ACHN (cell line): ENCODE measurements around the gene ELAVL2.
"Not testable (repeated sequence)": the region's sequence is repeated elsewhere in the genome, so short reads cannot be mapped to it uniquely, and the experiment has no call there.

Experiments used
- DNase-seq: peaks from one replicate; pipeline ENCODE4 v3.0.0-alpha.2; 2015
- in situ Hi-C: cut with HindIII; loops from 2 replicates; pipeline ENCODE4 v1.10.0; 2017; ENCODE audit warnings: low sequenced_read_pairs, low pct_ligation_motif_present, low pct_unique_long_range_greater_than_20kb

The ELAVL2 gene

DNA sequence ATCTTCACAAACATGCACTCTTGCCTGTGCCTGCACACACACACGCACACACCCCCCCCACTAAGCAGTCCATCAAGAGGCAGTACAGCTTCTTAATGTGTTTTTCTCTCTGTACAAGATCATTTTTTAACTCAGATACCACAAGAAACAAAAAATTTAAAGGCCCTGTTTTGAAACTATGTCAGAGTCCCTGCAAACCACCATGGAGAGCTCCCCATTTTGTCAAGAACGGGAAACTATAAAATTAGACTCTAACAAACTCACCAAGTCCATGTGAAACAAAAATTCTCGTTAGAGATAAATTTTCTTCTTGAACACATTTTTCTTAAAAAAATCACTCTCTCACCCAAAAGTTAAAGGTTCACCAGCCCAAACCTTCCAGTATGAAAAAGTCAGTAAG, 86.3 kb downstream of the ELAVL2 start:
- no peak for DNase-seq
- in situ Hi-C loops, result no loop called here

DNA sequence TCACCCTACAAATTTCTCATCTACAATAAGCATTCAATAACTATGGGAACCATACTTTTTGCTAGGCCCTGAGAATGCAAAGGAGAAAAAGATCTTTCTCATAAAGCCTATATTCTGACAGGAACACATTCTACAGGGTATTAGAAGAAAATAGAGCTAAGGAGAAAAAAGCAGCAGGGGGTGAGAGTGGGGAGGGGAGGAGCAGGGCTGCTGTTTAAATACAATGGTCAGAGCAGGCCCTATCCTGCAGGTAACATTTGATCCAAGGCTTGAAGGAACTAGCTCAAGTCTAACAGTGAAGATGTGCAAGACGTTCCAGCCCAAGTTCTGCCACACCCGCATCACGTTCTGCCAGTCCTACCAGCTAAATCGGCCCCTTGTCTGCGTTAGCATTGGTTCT, 89.7 kb downstream of the ELAVL2 start:
- no peak for DNase-seq
- in situ Hi-C loops, result no loop called here

DNA sequence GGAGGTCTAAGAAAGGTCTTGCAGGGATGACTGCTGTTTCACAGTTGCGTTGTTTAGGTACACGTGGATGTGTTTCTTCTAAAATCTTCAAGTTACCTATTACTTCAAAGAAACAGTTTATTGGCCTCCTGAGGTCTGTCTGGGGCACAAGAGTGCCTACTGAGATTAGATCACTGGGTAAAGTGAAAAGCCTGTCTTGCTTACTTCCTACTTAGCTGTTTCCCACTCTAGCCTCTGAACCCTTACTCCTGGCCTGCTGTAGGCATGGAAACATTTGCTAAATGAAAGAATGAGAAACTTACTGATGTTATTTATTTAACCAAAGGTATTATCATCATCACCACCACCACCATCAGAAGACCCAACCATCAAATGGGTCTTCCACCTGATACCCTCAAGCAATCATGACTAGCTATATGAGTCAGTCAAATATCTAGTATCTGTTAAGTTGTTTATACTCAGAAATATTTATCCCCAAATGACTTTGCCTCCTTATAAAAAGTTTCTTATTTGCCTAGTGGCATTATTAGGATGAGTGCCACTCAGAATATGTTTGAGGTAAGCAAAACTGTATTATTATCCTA, 92.5 kb downstream of the ELAVL2 start:
- in situ Hi-C loops, result no loop called here
- no peak for DNase-seq

DNA sequence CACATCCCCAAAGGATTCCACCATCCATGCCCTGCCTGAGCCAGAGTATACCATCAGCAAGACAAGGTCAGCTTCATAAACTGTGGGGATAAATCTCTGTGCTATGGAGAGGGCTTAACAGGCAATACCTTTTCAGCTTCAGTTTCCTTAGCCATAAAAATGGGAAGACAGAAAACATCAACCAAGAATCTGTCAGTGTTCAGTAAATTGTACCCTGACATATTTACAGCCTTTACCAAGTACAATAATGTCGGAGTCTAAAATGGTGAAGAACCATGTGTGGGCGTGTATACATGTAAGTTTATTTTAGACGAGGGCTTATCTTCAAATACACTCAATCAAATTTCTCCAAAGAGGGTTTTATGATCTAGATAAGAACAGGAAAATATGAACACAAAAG, 94.7 kb downstream of the ELAVL2 start:
- in situ Hi-C loops, result no loop called here
- no peak for DNase-seq

DNA sequence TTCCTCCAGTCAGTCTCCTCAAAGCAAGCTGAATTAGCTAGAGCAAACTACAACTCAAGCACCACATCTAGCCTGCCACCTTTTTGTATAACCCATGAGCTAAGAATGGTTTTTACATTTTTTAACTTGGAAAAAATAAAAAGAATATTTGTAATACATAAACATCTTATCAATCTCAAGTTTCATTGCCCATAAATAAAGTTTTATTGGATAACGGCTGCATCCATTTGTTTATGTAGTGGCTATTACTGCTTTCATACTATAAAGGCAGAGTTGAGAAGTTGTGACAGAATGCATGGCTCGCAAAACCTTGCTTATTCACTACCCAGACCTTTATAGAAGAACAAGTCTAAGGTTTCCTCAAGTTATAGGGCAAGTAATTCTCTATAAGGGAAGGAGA, 95.7 kb downstream of the ELAVL2 start:
- no peak for DNase-seq
- in situ Hi-C loops, result no loop called here

DNA sequence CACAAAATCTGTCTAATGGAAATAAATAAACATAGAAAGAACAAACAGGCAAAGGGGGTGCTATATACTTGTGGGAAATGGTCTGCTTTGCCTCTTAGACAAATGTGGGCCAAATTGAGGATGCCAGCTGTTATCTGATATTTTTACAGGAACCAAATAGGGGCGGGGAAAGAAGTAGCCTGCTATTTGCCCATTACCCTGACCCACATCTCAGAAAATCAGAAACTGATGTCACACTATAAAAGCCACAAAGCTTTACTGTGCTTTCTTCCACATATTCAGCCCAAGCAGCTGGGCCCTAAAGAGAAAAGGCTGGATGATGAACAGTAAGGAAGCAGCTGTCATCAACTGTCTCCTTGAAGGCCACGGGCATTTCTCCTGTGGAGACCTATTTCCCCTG, 97.3 kb downstream of the ELAVL2 start:
- DNase-seq, result no peak
- in situ Hi-C loops, result no loop called here

DNA sequence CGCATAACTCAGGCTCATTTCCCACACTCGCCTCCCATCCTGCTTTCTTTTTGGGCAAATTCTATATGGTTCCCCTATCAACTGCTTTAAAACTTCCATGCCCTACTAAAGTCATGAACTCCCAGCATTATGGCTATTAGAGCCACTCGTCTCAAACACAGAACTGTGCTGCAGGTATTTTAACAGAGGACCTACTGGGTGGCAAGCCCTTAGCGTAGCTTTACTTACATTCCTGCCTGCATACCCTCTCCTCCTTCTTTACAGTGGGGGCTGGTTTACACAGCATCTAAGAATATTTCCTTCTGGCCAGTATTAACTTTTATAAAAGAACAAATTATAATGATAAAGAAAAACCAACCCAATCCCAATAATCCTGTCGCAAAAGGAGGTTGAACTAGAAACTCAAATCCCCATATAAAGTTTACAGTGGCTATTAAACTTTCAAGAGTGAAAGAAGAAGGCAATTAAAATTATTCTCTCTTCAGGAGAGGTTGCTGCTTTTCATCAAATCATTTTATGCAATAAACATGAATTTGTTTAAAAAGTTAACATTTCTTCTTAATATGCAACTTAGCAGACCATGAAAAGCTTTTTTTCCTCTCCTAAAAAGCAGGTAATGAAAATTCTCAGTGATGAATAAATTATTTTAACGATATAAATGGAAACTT, 100.6 kb downstream of the ELAVL2 start:
- no peak for DNase-seq
- in situ Hi-C loops, result no loop called here

DNA sequence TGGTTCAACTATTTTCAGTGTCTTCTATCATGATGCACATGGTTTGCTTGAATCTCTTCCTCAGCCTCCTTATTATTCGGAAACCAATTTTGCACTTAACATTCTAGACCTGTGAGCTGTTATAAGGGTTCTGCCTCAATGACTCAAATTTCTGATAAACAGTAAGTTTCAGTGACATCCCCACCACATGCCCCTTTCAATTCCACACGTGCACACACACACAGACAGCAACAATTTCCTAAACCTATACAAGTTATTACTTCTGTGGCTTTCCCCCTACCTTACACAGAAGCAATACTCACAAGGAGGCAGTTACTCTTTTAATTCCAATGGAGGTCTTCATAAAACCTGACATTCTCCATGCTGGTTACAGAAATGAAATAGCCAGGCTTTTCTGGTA, 102.4 kb downstream of the ELAVL2 start:
- in situ Hi-C loops, result no loop called here
- DNase-seq, result no peak

DNA sequence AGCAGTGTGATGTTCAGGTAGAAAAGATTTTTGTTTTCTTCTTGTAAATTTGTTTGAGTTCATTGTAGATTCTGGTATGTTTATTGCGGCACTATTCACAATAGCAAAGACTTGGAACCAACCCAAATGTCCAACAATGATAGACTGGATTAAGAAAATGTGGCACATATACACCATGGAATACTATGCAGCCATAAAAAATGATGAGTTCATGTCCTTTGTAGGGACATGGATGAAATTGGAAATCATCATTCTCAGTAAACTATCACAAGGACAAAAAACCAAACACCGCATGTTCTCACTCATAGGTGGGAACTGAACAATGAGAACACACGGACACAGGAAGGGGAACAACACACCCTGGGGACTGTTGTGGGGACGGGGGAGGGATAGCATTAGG, 103.0 kb downstream of the ELAVL2 start:
- DNase-seq, in situ Hi-C loops: not testable (repeated sequence)

DNA sequence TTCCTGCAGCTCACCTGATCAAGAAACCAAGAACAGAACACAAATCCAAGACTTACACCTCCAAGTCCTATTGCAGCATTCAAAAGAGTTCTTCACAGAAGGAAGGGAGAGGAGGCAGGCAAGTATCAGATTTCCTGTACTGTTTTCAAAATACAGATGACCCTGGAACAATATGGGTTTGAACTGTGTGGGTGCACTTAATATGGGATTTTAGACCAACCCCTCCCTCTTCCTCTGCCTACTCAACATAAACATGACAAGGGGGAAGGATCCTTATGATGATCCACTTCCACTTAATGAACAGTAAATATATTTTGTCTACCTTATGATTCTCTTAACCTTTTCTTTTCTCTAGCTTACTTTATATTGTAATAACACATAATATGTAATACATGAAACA, 104.6 kb downstream of the ELAVL2 start:
- in situ Hi-C loops, result no loop called here
- no peak for DNase-seq

DNA sequence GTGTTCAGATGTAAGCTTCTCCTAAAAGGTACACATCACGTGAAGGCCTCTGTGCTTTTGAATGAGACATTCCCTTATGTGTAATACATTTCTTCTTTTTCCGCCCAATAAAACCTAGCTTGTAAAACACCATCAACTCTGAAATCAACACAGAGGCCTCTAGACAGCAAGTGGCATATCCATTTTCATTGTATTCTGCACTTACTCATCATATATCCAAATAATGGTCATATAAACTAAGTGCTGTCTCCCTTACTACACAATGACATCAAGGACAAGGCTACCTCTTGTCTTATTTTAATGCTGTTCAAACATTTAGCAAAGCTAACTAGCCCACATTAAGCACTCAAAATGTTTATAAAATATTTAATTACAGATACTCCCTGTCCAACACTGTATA, 108.5 kb downstream of the ELAVL2 start:
- in situ Hi-C loops, result no loop called here
- no peak for DNase-seq

DNA sequence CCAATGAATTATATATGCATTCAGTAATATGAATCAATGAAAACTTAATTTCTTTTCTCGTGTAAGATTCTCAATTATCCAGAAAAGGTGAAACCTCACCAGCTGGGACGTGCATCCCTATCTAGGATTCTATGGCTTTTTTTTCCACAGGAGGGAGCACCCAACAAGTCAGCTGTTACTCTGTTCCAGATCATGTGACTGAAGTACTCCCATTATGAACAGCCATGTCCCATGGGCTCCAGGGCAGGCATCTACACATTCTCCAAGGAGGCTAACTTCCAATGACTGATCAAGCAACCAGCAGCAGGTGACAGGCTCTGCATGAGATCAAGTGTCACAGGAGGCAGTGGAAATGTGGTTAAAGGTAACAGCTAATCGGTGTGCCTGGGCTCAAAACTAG, 118.8 kb downstream of the ELAVL2 start:
- in situ Hi-C loops, result no loop called here
- no peak for DNase-seq

DNA sequence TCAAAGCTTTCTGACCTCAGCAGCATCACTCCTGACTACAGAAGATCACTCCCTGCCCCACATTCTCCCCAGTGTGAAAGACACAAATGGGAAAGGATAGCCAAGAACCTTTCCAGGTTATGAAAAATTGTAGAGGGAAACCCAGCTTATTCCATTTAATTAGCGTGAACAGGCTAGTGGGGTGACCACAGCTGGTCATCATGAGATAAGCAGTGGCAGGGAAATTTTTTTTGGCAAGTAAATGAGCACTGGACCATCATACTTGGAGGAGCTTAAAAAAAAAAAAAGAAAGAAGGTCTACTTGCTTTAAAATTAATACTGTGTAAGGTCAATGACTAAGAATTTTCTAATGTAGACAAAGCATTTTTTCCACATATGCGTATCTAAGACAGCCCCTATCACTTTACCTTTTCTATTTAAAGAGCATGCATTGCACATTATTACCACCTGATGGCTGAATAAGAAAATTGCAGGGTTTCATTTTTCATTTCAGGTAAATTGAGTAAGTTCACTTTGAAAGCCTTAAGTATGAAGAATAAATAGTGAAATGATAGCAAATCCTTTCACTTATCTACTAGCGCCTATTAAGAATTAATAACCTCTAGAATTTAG, 123.6 kb downstream of the ELAVL2 start:
- no peak for DNase-seq
- in situ Hi-C loops, result no loop called here

DNA sequence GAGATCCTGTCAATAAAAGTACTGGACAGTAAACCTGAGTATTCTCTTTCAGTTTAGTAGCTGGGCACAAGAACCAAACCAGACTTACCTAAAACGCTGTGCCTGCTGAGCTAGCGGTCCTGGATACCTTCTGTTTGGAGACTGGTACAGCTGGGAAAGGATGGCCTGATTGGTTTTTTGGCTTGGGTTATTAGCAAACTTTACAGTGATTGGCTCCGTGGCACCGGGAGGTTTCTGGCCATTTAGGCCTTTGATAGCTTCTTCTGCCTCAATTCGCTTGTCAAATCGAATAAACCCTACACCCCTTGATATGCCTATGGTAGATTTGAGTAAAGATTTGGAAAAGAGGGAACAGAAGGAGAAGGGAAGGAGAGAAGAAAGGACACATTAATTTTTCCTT, 124.7 kb downstream of the ELAVL2 start:
- in situ Hi-C loops, result no loop called here
- DNase-seq, result no peak

DNA sequence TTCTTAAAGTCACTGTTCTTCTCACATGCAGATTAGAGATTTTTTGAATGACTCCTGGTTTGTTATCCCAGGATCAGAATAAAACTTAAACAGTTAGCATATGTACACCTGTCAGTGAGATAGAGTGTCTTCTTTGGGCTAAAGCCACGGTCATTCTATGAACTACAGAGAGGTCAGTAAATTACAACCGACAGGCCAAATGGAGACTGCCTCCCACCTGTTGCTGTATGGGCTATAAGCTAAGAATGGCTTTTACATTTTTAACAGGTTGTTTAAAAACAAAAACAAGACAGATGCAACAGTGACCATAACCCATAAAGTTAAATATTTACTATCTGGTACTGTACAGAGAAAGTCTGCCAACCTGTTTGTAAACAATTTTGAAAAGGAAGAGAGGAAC, 125.7 kb downstream of the ELAVL2 start:
- DNase-seq, result no peak
- in situ Hi-C loops, result no loop called here

DNA sequence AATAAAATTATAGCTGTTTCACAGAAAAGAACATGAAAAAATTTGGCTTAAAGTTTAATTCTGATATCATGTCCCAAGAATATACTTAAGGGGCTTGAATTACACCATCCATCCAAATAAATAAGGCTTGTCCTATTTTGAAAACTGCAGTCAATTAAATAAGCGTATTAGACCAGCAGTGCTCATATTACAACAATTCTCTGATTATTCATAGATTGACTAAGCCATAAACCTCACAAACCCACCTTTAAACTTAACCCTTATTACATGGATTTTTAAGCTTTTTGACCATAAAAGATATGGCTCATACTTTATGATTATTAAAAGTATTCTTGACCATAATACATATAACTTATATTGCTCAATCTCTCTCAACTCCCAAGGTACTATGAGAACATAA, 127.9 kb downstream of the ELAVL2 start:
- no peak for DNase-seq
- in situ Hi-C loops, result no loop called here

DNA sequence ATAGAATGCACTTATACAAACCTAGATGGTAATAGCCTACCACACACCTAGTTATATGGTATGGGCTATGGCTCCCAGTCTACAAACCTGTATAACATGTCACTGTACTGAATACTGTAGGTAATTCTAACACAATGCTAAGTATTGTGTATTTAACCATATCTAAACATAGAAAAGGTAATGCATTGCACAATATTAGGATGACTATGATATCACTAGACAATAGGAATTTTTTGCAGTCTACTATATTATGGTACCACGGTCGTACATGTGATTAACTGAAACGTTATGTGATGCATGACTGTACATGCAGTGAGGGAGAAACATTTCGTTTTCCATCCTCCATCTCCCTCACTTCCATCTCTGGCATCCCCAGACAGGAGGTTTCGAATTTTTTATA, 130.5 kb downstream of the ELAVL2 start:
- in situ Hi-C loops, result no loop called here
- DNase-seq, result no peak

DNA sequence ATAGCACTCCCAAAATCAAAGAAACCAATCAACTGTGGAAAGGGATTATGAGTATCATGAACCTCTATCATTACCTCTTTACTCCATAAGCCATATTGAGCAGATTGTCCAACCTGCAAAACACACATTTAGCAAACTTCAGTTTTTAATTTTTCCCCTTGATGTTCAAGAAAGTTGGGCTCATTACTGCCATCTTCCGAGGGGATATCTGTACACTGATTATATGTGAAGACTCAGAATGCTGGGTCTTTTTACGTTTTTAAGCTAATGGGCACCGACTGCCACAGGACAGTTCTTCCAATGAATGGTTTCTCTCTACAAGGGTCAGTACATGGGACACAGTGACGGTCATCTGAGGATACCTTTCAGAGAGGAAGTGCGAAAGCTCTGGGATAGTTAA, 132.7 kb downstream of the ELAVL2 start:
- DNase-seq, result no peak
- in situ Hi-C loops, result no loop called here

DNA sequence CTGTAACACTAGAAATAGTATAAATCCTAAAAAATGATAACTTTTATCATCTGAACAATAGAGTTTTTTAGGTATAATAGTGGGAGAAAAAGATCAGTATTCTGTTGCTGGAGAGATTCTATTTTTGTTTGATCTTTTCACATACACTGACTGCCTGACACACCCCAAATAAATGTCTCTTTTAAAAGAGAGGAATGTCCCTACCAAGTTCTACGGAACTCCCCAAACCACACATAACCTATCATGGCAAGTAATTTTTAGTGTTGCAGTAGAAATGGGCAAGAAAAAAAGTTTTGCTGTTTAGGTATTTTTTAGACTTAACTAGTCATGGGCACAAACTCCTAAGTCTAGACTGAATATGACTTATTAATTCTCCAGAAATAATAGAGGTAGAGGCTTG, 139.1 kb downstream of the ELAVL2 start:
- DNase-seq, result no peak
- in situ Hi-C loops, result no loop called here

DNA sequence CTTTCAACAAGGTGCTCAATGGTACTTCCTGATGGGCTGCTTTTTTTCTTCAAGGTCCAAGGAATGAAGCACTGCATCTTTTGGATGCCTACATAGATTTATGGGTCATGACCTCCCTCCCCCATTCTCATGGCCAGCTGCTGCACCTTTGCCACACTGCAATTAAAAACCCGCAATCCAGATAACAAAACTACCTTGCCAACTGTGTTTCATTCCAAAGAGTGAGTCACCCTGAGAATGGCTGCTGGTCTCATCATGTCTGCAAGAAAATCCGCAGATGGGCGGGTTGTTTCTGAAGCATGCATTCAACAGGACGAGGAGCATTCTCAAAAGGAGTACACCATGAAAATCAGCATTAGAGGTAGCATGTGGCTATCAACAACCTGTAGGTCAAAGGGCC, 139.8 kb downstream of the ELAVL2 start:
- DNase-seq, result no peak
- in situ Hi-C loops, result no loop called here
